ENCODE results near the gene AMIGO3.

The AMIGO3 gene, protein sequence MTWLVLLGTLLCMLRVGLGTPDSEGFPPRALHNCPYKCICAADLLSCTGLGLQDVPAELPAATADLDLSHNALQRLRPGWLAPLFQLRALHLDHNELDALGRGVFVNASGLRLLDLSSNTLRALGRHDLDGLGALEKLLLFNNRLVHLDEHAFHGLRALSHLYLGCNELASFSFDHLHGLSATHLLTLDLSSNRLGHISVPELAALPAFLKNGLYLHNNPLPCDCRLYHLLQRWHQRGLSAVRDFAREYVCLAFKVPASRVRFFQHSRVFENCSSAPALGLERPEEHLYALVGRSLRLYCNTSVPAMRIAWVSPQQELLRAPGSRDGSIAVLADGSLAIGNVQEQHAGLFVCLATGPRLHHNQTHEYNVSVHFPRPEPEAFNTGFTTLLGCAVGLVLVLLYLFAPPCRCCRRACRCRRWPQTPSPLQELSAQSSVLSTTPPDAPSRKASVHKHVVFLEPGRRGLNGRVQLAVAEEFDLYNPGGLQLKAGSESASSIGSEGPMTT

DNA sequence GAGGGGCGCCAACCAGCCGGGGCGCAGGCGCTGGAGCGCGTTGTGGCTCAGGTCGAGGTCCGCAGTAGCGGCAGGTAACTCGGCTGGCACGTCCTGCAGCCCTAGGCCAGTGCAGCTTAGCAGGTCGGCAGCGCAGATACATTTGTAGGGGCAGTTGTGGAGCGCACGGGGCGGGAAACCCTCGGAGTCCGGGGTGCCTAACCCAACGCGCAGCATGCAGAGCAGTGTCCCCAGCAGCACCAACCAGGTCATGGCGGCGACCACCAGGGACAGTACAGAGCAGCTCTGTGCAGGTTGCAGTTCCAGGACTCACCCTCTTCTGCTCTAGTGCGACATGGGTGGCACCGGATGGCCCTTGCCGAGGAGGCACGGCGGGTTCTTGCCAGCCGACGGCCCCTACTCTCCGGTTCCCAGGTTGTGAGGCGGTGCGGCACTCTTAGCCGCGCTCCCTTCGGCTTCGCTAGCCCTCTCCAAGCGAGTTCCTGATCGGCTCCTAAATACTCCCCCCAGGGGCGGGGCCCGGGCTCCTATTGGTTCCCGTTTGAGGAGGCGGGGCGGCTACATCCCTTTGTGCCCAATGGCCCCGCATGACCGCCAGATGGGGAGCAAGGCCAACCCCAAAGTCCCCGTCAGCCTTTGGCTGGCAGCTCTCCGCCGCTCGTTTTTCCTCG, at the start of gene AMIGO3:
Gene AMIGO3, minus strand, starts transcription at position 471 of the 671 bp plus-strand sequence. Its CDS starts 219 bp downstream, at position 252.
- TF ChIP-seq, protein P1, sequence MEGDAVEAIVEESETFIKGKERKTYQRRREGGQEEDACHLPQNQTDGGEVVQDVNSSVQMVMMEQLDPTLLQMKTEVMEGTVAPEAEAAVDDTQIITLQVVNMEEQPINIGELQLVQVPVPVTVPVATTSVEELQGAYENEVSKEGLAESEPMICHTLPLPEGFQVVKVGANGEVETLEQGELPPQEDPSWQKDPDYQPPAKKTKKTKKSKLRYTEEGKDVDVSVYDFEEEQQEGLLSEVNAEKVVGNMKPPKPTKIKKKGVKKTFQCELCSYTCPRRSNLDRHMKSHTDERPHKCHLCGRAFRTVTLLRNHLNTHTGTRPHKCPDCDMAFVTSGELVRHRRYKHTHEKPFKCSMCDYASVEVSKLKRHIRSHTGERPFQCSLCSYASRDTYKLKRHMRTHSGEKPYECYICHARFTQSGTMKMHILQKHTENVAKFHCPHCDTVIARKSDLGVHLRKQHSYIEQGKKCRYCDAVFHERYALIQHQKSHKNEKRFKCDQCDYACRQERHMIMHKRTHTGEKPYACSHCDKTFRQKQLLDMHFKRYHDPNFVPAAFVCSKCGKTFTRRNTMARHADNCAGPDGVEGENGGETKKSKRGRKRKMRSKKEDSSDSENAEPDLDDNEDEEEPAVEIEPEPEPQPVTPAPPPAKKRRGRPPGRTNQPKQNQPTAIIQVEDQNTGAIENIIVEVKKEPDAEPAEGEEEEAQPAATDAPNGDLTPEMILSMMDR (IDR thresholded peaks at IDR 0.05; ENCODE audit: borderline replicate concordance, insufficient read depth, low read depth, low read length) = peak; percentile 92
- peak within 1 kb of the TSS; percentile 65 for H3K4me3 ChIP-seq (ENCODE audit: low read depth, low read length)

DNA sequence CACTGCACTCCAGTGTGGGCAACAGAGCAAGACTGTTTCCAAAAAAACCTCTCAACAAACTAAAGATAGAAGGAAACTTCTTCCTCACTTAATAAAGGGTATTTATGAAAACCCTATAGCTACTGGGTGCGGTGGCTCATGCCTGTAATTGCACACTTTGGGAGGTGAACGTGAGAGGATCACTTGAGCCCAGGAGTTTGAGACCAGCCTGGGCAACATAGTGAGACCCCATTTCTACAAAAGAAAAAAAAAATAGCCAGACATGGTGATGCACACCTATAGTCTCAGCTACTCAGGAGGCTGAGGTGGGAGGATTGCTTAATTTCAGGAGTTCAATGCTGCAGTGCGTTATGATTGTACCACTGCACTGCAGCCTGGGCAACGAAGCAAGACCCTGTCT, 44.5 kb upstream of the AMIGO3 start:
- TF ChIP-seq, protein P1 (IDR thresholded peaks at IDR 0.05; ENCODE audit: borderline replicate concordance, insufficient read depth, low read depth, low read length) = no peak
- H3K4me3 ChIP-seq (ENCODE audit: low read depth, low read length) = no peak overlapping the region

DNA sequence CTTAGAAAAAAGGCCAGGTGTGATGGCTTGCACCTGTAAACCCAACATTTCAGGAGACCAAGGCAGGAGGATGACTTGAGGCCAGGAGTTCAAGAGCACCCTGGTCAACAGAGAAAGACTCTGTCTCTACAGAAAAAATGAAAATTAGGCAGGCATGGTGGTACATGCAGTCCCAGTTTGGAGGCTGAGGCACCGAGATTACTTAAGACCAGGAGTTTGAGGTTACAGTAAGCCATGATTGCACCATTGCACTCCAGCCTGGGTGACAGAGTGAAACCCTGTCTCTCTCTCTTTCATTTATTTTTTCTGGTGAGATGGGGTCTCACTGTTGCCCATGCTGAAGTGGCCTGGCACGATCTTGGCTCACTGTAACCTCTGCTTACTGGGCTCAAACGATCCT, 42.2 kb upstream of the AMIGO3 start:
- H3K4me3 ChIP-seq (ENCODE audit: low read depth, low read length) = no peak overlapping the region
- TF ChIP-seq, protein P1 (IDR thresholded peaks at IDR 0.05; ENCODE audit: borderline replicate concordance, insufficient read depth, low read depth, low read length) = no peak

DNA sequence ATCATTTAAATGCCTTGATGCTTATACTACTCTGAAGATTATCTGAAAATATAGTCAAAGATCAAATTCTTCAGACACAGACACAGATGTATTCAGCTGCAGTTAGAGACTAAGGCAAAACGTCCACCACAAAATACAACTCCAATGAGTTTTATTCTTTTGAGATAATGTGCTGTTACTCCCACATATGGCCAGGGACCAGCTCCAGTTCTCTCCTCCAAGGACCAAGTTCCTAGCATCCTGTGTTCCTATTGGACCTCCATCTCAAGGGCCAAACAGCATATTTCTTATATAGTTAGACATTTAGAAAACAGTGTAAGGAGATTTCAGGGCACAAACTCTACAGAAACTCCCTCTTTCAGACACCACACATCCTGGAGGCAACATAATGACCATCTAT, 39.7 kb upstream of the AMIGO3 start:
- TF ChIP-seq, protein P1 (IDR thresholded peaks at IDR 0.05; ENCODE audit: borderline replicate concordance, insufficient read depth, low read depth, low read length) = no peak
- no peak overlapping the region for H3K4me3 ChIP-seq (ENCODE audit: low read depth, low read length)

DNA sequence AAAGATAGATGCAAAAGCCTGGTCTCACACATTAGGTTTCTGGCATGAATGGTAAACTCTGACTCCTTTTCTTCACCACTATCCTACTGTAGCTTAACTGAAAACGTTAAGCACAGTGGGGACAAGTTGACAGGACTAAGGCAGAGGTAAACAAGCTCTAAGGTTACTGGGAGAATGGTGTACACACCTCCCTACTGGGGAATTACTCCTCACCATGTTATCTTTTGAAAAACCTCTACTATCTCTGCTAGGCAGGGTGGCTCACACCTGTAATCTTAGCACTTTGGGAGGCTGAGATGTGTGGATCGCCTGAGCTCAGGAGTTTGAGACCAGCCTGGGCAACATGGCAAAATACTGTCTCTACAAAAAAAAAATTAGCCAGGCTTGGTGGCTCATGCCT, 37.7 kb upstream of the AMIGO3 start:
- H3K4me3 ChIP-seq (ENCODE audit: low read depth, low read length) = no peak overlapping the region
- TF ChIP-seq, protein P1 (IDR thresholded peaks at IDR 0.05; ENCODE audit: borderline replicate concordance, insufficient read depth, low read depth, low read length) = no peak

DNA sequence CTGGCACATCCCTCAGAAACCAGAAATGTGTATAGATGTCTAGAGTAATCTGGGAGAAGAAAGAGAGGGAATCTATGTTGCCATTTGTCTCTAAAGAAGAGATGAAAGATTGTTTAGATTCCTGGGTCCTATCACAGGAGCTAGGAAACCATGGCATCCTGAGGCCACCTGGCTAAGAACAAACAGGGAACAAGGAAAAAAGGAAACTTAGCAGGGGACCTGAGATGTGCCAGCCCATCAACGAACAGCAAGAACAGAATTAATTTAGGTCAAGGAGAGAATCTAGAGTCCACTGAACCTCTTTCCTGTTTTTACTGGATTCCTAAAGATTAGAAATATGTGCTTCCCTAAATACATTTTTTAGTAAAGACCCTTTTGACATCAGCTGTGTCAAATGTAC, 36.6 kb upstream of the AMIGO3 start:
- TF ChIP-seq, protein P1 (IDR thresholded peaks at IDR 0.05; ENCODE audit: borderline replicate concordance, insufficient read depth, low read depth, low read length) = no peak
- H3K4me3 ChIP-seq (ENCODE audit: low read depth, low read length) = no peak overlapping the region

Measured in GM12875 (cell line).